ENCODE results near the gene TRABD2B.
A peak's percentile ranks its signal among the peaks of the same experiment; 100 is the strongest.

The TRABD2B gene

DNA sequence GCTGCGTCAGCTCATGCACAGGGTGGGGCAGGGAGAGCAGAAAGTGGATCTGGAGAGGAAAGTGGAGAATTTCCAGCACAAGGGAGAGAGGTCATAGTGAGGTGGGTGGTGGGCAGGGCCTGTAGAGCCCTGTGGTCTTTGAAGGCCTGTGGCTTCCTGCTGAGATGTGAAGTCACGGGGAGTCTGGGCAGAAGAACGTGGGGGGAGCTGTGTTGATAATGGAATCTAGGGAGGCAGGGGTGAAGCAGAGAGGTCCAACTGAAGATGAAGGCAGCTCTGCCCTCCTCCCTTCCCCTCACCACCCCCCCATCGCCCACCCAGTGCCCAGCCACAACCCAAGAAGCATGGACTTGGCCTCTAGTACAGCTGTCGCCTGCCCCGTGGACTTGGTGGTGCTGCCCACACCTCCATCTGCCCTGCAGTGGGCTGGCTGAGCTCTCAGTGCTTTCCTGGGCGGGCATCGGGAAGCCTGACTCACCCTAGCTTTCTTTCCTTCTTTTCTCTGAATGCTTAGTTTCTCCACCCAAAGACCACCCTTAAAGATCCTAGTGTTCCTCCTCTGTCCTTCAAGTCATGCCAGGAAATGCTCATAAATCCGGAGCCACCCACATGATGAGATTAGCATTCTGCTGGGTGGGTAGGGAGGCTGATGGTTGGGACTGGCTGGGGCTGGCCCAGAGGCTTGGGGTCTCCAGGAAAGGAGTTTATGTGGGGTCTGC, 186.1 kb downstream of the TRABD2B start:
- Histone ChIP-seq H3K4me3 (ENCODE audit: low read depth, low read length) (no peak overlapping the region), H3K27ac (ENCODE audit: extremely low read depth, low read depth, low read length) (no peak overlapping the region), H3K4me1 (ENCODE audit: control insufficient read depth, insufficient read depth, low read length) (no peaks in the 10 kb centered on the region), H3K9me3 (ENCODE audit: control insufficient read depth, insufficient read depth, low read depth, low read length) (no peaks in the 10 kb centered on the region), H3K36me3 (ENCODE audit: control insufficient read depth in 2 of 2, insufficient read depth in 1 of 2, low read length in 2 of 2) (no peaks in the 10 kb centered on the region)
- ChIA-PET POLR2A (no interaction called here), CTCF (no interaction called here)
- TF ChIP-seq ZFHX2 (tag by site-specific recombination; conservative IDR thresholded peaks at IDR 0.05) (peak; percentile 89), EGR2 (tag by site-specific recombination; IDR thresholded peaks at IDR 0.05; ENCODE audit: low read depth) (peak; percentile 90), ZNF324 (tag by site-specific recombination; IDR thresholded peaks at IDR 0.05) (no peak), ZIC2 (tag by site-specific recombination; IDR thresholded peaks at IDR 0.05) (peak; percentile 77)
- TF ChIP-seq, protein P1, sequence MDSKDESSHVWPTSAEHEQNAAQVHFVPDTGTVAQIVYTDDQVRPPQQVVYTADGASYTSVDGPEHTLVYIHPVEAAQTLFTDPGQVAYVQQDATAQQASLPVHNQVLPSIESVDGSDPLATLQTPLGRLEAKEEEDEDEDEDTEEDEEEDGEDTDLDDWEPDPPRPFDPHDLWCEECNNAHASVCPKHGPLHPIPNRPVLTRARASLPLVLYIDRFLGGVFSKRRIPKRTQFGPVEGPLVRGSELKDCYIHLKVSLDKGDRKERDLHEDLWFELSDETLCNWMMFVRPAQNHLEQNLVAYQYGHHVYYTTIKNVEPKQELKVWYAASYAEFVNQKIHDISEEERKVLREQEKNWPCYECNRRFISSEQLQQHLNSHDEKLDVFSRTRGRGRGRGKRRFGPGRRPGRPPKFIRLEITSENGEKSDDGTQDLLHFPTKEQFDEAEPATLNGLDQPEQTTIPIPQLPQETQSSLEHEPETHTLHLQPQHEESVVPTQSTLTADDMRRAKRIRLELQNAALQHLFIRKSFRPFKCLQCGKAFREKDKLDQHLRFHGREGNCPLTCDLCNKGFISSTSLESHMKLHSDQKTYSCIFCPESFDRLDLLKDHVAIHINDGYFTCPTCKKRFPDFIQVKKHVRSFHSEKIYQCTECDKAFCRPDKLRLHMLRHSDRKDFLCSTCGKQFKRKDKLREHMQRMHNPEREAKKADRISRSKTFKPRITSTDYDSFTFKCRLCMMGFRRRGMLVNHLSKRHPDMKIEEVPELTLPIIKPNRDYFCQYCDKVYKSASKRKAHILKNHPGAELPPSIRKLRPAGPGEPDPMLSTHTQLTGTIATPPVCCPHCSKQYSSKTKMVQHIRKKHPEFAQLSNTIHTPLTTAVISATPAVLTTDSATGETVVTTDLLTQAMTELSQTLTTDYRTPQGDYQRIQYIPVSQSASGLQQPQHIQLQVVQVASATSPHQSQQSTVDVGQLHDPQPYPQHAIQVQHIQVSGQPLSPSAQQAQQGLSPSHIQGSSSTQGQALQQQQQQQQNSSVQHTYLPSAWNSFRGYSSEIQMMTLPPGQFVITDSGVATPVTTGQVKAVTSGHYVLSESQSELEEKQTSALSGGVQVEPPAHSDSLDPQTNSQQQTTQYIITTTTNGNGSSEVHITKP (tag by site-specific recombination; IDR thresholded peaks at IDR 0.05), result peak; percentile 63; the same call in 1 of the 2 replicates

DNA sequence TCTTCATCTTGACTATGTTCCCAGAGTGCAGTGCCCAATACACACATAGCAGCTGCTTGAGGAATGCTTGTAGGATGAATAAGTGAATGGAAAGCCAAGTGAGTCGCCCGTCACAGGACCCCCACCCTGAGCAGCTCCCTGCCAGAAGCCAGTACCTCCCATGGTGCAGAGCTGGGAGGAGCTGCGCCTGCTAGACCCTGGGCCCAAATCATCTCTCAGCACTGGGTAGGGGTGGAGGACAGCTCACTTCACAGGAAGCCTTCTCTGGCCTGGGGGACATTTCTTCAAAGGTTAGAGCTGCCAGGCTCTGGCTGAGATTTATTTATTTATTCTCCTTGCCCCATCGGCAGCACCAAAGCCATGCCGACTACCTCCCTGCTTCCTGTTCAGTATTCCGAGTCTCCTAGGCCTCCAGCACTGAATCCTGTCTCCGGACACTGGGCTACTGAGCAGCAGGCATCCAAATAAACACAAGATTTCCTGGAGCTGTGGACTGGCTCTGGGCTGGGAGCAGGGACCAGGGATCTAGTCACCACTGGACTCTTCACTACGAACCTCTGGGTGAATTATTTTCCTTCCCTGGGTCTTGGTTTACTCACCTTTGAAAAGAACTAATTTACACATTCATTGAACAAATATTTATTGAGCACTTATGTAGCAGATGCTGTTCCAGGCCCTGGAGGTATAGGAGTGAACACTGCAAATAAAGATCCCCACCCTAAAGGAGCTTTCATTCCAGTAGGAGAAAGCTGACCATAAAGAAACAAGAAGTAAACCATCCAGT, 187.7 kb downstream of the TRABD2B start:
- ChIA-PET CTCF (no interaction called here), POLR2A (no interaction called here)
- Histone ChIP-seq H3K4me3 (ENCODE audit: low read depth, low read length) (no peak overlapping the region), H3K9me3 (ENCODE audit: control insufficient read depth, insufficient read depth, low read depth, low read length) (no peaks in the 10 kb centered on the region), H3K36me3 (ENCODE audit: control insufficient read depth in 2 of 2, insufficient read depth in 1 of 2, low read length in 2 of 2) (no peaks in the 10 kb centered on the region), H3K4me1 (ENCODE audit: control insufficient read depth, insufficient read depth, low read length) (no peaks in the 10 kb centered on the region), H3K27ac (ENCODE audit: extremely low read depth, low read depth, low read length) (no peak overlapping the region)
- no peak for TF ChIP-seq REPIN1 (tag by site-specific recombination; IDR thresholded peaks at IDR 0.05; ENCODE audit: low read depth)
- peak; percentile 76 for TF ChIP-seq ZIC2 (tag by site-specific recombination; IDR thresholded peaks at IDR 0.05)
- TF ChIP-seq, protein P2, sequence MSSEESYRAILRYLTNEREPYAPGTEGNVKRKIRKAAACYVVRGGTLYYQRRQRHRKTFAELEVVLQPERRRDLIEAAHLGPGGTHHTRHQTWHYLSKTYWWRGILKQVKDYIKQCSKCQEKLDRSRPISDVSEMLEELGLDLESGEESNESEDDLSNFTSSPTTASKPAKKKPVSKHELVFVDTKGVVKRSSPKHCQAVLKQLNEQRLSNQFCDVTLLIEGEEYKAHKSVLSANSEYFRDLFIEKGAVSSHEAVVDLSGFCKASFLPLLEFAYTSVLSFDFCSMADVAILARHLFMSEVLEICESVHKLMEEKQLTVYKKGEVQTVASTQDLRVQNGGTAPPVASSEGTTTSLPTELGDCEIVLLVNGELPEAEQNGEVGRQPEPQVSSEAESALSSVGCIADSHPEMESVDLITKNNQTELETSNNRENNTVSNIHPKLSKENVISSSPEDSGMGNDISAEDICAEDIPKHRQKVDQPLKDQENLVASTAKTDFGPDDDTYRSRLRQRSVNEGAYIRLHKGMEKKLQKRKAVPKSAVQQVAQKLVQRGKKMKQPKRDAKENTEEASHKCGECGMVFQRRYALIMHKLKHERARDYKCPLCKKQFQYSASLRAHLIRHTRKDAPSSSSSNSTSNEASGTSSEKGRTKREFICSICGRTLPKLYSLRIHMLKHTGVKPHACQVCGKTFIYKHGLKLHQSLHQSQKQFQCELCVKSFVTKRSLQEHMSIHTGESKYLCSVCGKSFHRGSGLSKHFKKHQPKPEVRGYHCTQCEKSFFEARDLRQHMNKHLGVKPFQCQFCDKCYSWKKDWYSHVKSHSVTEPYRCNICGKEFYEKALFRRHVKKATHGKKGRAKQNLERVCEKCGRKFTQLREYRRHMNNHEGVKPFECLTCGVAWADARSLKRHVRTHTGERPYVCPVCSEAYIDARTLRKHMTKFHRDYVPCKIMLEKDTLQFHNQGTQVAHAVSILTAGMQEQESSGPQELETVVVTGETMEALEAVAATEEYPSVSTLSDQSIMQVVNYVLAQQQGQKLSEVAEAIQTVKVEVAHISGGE (tag by site-specific recombination; conservative IDR thresholded peaks at IDR 0.05; ENCODE audit: low read depth), result no peak
- peak; percentile 51; the same call in 1 of the 2 replicates for TF ChIP-seq GLIS1 (tag by site-specific recombination; IDR thresholded peaks at IDR 0.05)

DNA sequence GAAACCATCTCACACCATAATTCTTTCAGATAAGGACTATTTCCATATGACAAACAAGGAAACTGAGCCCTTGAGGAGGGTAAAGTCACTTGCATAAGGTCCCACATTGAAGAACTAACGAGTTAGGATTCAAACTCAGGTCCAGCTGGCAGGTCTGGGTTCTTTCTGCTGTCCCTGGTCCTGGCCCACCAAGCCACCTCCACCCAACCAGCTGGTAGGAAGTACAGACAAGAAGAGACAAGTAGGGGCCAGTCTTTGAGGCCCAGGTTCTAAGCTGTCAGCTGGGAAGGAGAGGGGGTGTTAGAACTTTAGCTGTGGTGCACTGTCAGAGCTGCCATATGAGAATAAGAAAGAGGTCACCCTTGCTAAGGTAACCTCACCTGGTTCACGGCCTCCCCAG, 188.6 kb downstream of the TRABD2B start:
- POLR2A ChIA-PET, result no interaction called here
- H3K9me3 ChIP-seq (ENCODE audit: control insufficient read depth, insufficient read depth, low read depth, low read length), result no peaks in the 10 kb centered on the region
- no peak overlapping the region for H3K27ac ChIP-seq (ENCODE audit: extremely low read depth, low read depth, low read length)
- no peak overlapping the region for H3K4me3 ChIP-seq (ENCODE audit: low read depth, low read length)
- TF ChIP-seq, protein P3, sequence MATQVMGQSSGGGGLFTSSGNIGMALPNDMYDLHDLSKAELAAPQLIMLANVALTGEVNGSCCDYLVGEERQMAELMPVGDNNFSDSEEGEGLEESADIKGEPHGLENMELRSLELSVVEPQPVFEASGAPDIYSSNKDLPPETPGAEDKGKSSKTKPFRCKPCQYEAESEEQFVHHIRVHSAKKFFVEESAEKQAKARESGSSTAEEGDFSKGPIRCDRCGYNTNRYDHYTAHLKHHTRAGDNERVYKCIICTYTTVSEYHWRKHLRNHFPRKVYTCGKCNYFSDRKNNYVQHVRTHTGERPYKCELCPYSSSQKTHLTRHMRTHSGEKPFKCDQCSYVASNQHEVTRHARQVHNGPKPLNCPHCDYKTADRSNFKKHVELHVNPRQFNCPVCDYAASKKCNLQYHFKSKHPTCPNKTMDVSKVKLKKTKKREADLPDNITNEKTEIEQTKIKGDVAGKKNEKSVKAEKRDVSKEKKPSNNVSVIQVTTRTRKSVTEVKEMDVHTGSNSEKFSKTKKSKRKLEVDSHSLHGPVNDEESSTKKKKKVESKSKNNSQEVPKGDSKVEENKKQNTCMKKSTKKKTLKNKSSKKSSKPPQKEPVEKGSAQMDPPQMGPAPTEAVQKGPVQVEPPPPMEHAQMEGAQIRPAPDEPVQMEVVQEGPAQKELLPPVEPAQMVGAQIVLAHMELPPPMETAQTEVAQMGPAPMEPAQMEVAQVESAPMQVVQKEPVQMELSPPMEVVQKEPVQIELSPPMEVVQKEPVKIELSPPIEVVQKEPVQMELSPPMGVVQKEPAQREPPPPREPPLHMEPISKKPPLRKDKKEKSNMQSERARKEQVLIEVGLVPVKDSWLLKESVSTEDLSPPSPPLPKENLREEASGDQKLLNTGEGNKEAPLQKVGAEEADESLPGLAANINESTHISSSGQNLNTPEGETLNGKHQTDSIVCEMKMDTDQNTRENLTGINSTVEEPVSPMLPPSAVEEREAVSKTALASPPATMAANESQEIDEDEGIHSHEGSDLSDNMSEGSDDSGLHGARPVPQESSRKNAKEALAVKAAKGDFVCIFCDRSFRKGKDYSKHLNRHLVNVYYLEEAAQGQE (tag by site-specific recombination; IDR thresholded peaks at IDR 0.05), result peak; percentile 88
- TF ChIP-seq MZF1 (tag by site-specific recombination; IDR thresholded peaks at IDR 0.05; ENCODE audit: borderline replicate concordance), result no peak
- no peaks in the 10 kb centered on the region for H3K36me3 ChIP-seq (ENCODE audit: control insufficient read depth in 2 of 2, insufficient read depth in 1 of 2, low read length in 2 of 2)
- CTCF ChIA-PET, result no interaction called here
- H3K4me1 ChIP-seq (ENCODE audit: control insufficient read depth, insufficient read depth, low read length), result no peaks in the 10 kb centered on the region
